HG02973 (cell line): ENCODE data around the gene PPM1L.

Experiments used
- ATAC-seq: cut with Tn5 transposase; IDR thresholded peaks from one replicate; pipeline ENCODE4 v1.9.1; 2021; ENCODE audit warnings: moderate library complexity; ENCODE audit not compliant: unreplicated experiment

Gene PPM1L

GRCh38 chr3:160806094-160806493 is 50.1 kb downstream of the PPM1L start:
- ATAC-seq: no peak

- ATAC-seq: no peak
These were observed 50.7 kb downstream of the PPM1L start for GRCh38 chr3:160806686-160807085.

- ATAC-seq: no peak
These were observed 52.8 kb downstream of the PPM1L start for GRCh38 chr3:160808838-160809237.

- no peak for ATAC-seq
These were observed 53.4 kb downstream of the PPM1L start for GRCh38 chr3:160809453-160809852.

GRCh38 chr3:160810362-160811236 is 54.6 kb downstream of the PPM1L start:
- ATAC-seq: no peak

- ATAC-seq: no peak
These were observed 55.2 kb downstream of the PPM1L start for GRCh38 chr3:160811237-160811548.

- ATAC-seq: no peak
These were observed 56.3 kb downstream of the PPM1L start for GRCh38 chr3:160812304-160812703.

- no peak for ATAC-seq
These were observed 59.2 kb downstream of the PPM1L start for GRCh38 chr3:160815280-160815679.

- ATAC-seq: no peak
These were observed 64.0 kb downstream of the PPM1L start for GRCh38 chr3:160820022-160820421.

- ATAC-seq: no peak
These were observed 64.4 kb downstream of the PPM1L start for GRCh38 chr3:160820430-160820829.

GRCh38 chr3:160822936-160823335 is 66.9 kb downstream of the PPM1L start:
- ATAC-seq: no peak

GRCh38 chr3:160825311-160825800 is 69.3 kb downstream of the PPM1L start:
- ATAC-seq: no peak

- ATAC-seq: no peak
These were observed 70.4 kb downstream of the PPM1L start for GRCh38 chr3:160826408-160826807.

- ATAC-seq: no peak
These were observed 71.0 kb downstream of the PPM1L start for GRCh38 chr3:160826991-160827390.

- no peak for ATAC-seq
These were observed 71.5 kb downstream of the PPM1L start for GRCh38 chr3:160827516-160827915.

- no peak for ATAC-seq
These were observed 72.8 kb downstream of the PPM1L start for GRCh38 chr3:160828880-160829279.

GRCh38 chr3:160829486-160830009 is 73.5 kb downstream of the PPM1L start:
- ATAC-seq: no peak

GRCh38 chr3:160830796-160831195 is 74.8 kb downstream of the PPM1L start:
- ATAC-seq: no peak

GRCh38 chr3:160831401-160831800 is 75.4 kb downstream of the PPM1L start:
- ATAC-seq: no peak

- ATAC-seq: no peak
These were observed 81.5 kb downstream of the PPM1L start for GRCh38 chr3:160837394-160837980.

GRCh38 chr3:160840590-160840989 is 84.6 kb downstream of the PPM1L start:
- no peak for ATAC-seq

GRCh38 chr3:160841455-160841854 is 85.4 kb downstream of the PPM1L start:
- ATAC-seq: no peak
